Trophoblast cell (in vitro differentiated cells and primary cell): ENCODE measurements around the gene KIAA2012.
"Not testable (repeated sequence)": the region's sequence is repeated elsewhere in the genome, so short reads cannot be mapped to it uniquely, and the experiment has no call there.

Source experiments
- DNase-seq, 2 donors: peaks; one replicate each; pipeline ENCODE4 v3.0.0-alpha.2; 2016
- H2AFZ ChIP-seq: 2 replicates; pipeline ENCODE4 v1.6.1; 2013; ENCODE audit warnings: low read length, moderate library complexity, mild to moderate bottlenecking; ENCODE audit not compliant: insufficient read depth, poor library complexity
- H2AK5ac ChIP-seq: 2 replicates; pipeline ENCODE4 v1.6.1; 2013; ENCODE audit warnings: mild to moderate bottlenecking, low read length
- H2BK120ac ChIP-seq: 2 replicates; pipeline ENCODE4 v1.6.1; 2013; ENCODE audit warnings: low read length, mild to moderate bottlenecking, moderate library complexity; ENCODE audit not compliant: insufficient read depth, poor library complexity
- H2BK12ac ChIP-seq: 2 replicates; pipeline ENCODE4 v1.6.1; 2013; ENCODE audit warnings: mild to moderate bottlenecking, low read length, moderate library complexity
- H2BK5ac ChIP-seq: 2 replicates; pipeline ENCODE4 v1.6.1; 2013; ENCODE audit warnings: low read length, low read depth, moderate library complexity, mild to moderate bottlenecking; ENCODE audit not compliant: poor library complexity
- H3K14ac ChIP-seq: 2 replicates; pipeline ENCODE4 v1.6.1; 2013; ENCODE audit warnings: mild to moderate bottlenecking, low read length
- H3K18ac ChIP-seq: 2 replicates; pipeline ENCODE4 v1.6.1; 2013; ENCODE audit warnings: mild to moderate bottlenecking, low read length
- H3K23ac ChIP-seq: 2 replicates; pipeline ENCODE4 v1.6.1; 2013; ENCODE audit warnings: low read length
- H3K27ac ChIP-seq: 2 replicates; pipeline ENCODE4 v1.5.1; 2013; ENCODE audit warnings: low read depth, mild to moderate bottlenecking, inconsistent platforms, low read length, moderate library complexity
- H3K27me3 ChIP-seq: 2 replicates; pipeline ENCODE4 v1.6.1; 2013; ENCODE audit warnings: inconsistent platforms, mild to moderate bottlenecking, low read length, moderate library complexity; ENCODE audit not compliant: insufficient read depth
- H3K36me3 ChIP-seq, 2 experiments: 1 replicate in 1 of 2; 2 replicates in 1 of 2; pipeline ENCODE4 v1.6.1; 2013; ENCODE audit warnings: low read length in 2 of 2, mild to moderate bottlenecking in 2 of 2, moderate library complexity in 1 of 2; ENCODE audit not compliant: insufficient read depth in 2 of 2, control insufficient read depth in 1 of 2
- H3K4ac ChIP-seq: 2 replicates; pipeline ENCODE4 v1.6.1; 2013; ENCODE audit warnings: low read depth, mild to moderate bottlenecking, low read length, moderate library complexity
- H3K4me1 ChIP-seq, 2 experiments: 1 replicate in 1 of 2; 2 replicates in 1 of 2; pipeline ENCODE4 v1.6.1; 2013; ENCODE audit warnings: low read length in 2 of 2, mild to moderate bottlenecking in 2 of 2, moderate library complexity in 1 of 2; ENCODE audit not compliant: insufficient read depth in 2 of 2, control insufficient read depth in 1 of 2
- H3K4me2 ChIP-seq: 2 replicates; pipeline ENCODE4 v1.6.1; 2013; ENCODE audit warnings: inconsistent platforms, mild to moderate bottlenecking, low read length, moderate library complexity
- H3K4me3 ChIP-seq: 2 replicates; pipeline ENCODE4 v1.5.1; 2013; ENCODE audit warnings: mild to moderate bottlenecking, low read depth, low read length, inconsistent platforms
- H3K79me1 ChIP-seq: one replicate; pipeline ENCODE4 v1.6.1; 2013; ENCODE audit warnings: low read length
- H3K79me2 ChIP-seq: 2 replicates; pipeline ENCODE4 v1.6.1; 2013; ENCODE audit warnings: low read length, mild to moderate bottlenecking; ENCODE audit not compliant: control insufficient read depth, insufficient read depth, poor library complexity
- H3K9ac ChIP-seq: 2 replicates; pipeline ENCODE4 v1.6.1; 2013; ENCODE audit warnings: mild to moderate bottlenecking, low read length
- H3K9me3 ChIP-seq: 2 replicates; pipeline ENCODE4 v1.6.1; 2013; ENCODE audit warnings: low read depth, mild to moderate bottlenecking, control low read depth, inconsistent platforms, low read length; ENCODE audit not compliant: insufficient read depth
- H4K12ac ChIP-seq: 2 replicates; pipeline ENCODE4 v1.6.1; 2013; ENCODE audit warnings: low read depth, mild to moderate bottlenecking, low read length, moderate library complexity
- H4K8ac ChIP-seq: 2 replicates; pipeline ENCODE4 v1.6.1; 2013; ENCODE audit warnings: low read depth, mild to moderate bottlenecking, low read length, moderate library complexity
- H4K91ac ChIP-seq: one replicate; pipeline ENCODE4 v1.6.1; 2013; ENCODE audit warnings: low read depth, mild to moderate bottlenecking, low read length, moderate library complexity
- WGBS: extraction: QIAGEN DNeasy Blood & Tissue Kit; methylation state at CpG from one replicate; pipeline ENCODE4 v1.1.7; 2013; ENCODE audit warnings: missing lambda C conversion rate; ENCODE audit not compliant: insufficient read length, insufficient coverage; ENCODE audit errors: extremely low coverage; 5-methylcytosine and 5-hydroxymethylcytosine counted together

Gene KIAA2012

DNA sequence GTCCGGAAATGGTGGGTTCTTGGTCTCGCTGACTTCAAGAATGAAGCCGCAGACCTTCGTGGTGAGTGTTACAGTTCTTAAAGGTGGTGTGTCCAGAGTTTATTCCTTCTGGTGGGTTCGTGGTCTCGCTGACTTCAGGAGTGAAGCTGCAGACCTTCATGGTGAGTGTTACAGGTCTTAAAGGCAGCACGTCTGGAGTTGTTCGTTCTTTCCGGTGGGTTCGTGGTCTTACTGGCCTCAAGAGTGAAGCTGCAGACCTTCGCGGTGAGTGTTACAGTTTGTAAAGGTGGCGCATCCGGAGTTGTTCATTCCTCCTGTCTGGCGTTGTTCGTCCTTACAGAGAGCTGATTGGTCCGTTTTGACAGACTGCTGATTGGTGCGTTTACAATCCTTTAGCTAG, 63.0 kb downstream of the KIAA2012 start:
- H3K27me3 ChIP-seq, H3K23ac ChIP-seq, H2BK5ac ChIP-seq, H2AK5ac ChIP-seq, H4K8ac ChIP-seq, H3K9me3 ChIP-seq, H3K4ac ChIP-seq, H3K14ac ChIP-seq, H3K4me1 ChIP-seq, H2AFZ ChIP-seq, H4K91ac ChIP-seq, H4K12ac ChIP-seq, H3K79me1 ChIP-seq, H3K4me3 ChIP-seq, H3K79me2 ChIP-seq, H3K18ac ChIP-seq, H3K27ac ChIP-seq, H3K36me3 ChIP-seq, H3K4me2 ChIP-seq, H2BK12ac ChIP-seq, H2BK120ac ChIP-seq, H3K9ac ChIP-seq, DNase-seq: not testable (repeated sequence)
- no CpG with 5 or more reads among the region's 18 CpGs for WGBS

DNA sequence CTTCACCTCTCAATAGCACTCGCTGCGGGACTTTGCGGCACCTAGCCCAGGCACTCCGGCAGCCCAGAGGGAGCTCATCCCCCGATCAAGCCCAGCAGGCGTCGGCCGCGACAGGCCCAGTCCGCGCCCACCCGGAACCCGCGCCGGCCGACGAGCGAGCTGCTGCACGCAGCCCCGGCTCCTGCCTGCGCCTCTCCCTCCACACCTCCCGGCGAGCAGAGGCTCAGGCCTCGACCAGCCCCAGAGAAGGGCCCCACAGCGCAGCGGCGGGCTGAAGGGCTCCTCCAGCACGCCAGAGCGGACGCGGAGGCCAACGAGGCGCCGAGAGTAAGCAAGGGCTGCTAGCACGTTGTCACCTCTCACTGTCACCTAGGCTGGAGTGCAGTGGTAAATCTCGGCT, 63.5 kb downstream of the KIAA2012 start:
- no CpG with 5 or more reads among the region's 36 CpGs for WGBS
- Histone ChIP-seq H2AFZ (no peak overlapping the region), H3K79me2 (no peaks in the 10 kb centered on the region), H2BK12ac (no peak overlapping the region), H3K79me1 (no peaks in the 10 kb centered on the region), H3K23ac (no peak overlapping the region), H3K27me3 (no peaks in the 10 kb centered on the region), H2BK120ac (no peak overlapping the region), H2AK5ac (no peak overlapping the region), H3K4ac (no peak overlapping the region), H3K36me3 (no peaks in the 10 kb centered on the region), H4K91ac (no peak overlapping the region), H3K9me3 (no peaks in the 10 kb centered on the region), H4K8ac (no peak overlapping the region), H3K14ac (no peak overlapping the region), H3K4me2 (no peak overlapping the region), H3K4me3 (no peak overlapping the region), H3K4me1 (peaks cover 0 to 3% of the 10 kb centered on the region in 2 experiments), H2BK5ac (no peak overlapping the region), H4K12ac (no peak overlapping the region), H3K18ac (no peak overlapping the region), H3K9ac (no peak overlapping the region), H3K27ac (no peak overlapping the region)
- no peak for DNase-seq

DNA sequence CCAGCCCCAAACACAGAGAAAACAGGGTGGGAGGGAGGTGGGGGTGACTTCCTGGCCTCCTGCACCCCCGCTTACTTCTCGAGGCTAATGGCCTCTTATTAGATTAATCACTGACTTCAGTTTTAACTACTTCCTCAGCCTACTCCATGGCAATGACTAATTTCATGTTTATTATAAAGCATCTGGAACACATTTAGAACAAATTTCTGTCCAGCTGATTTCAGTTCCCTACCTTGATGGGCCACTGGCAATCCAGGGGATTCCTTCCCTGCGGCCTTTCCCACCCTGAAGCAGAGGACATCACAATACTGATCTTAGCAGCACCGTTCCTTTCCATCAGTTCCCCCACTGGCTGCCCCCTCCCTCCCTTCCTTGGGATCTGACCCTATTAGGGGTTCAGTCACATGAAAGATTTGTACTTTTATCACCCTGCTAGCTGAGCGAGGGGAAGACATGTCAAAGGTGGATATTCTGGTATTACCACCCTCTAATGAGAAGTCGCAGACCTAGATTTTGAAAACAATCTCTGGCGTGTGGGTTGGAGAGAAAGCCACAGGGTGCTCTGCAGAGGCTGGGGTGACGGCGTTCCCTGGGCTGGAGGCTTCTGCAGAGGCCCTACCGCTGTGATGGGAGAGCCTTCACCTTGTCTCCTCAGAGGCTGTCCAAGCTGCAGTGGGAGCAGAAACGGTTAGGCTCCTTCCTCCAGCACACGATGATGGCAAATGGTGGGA, 67.6 kb downstream of the KIAA2012 start:
- H2BK5ac ChIP-seq = no peak overlapping the region
- no peak overlapping the region for H3K18ac ChIP-seq
- H3K23ac ChIP-seq = no peak overlapping the region
- H3K79me2 ChIP-seq = no peaks in the 10 kb centered on the region
- no peak for DNase-seq
- no peak overlapping the region for H3K4me3 ChIP-seq
- H3K27ac ChIP-seq = no peak overlapping the region
- no peak overlapping the region for H2AK5ac ChIP-seq
- H3K4me2 ChIP-seq = no peak overlapping the region
- no peaks in the 10 kb centered on the region for H3K36me3 ChIP-seq
- H3K4ac ChIP-seq = no peak overlapping the region
- H4K91ac ChIP-seq = no peak overlapping the region
- WGBS = no CpG with 5 or more reads among the region's 12 CpGs
- no peak overlapping the region for H3K14ac ChIP-seq
- H2BK120ac ChIP-seq = no peak overlapping the region
- no peak overlapping the region for H4K8ac ChIP-seq
- H3K4me1 ChIP-seq = peaks cover 0 to 3% of the 10 kb centered on the region in 2 experiments
- H3K9ac ChIP-seq = no peak overlapping the region
- no peaks in the 10 kb centered on the region for H3K27me3 ChIP-seq
- no peak overlapping the region for H2AFZ ChIP-seq
- H3K9me3 ChIP-seq = no peaks in the 10 kb centered on the region
- H4K12ac ChIP-seq = no peak overlapping the region
- H3K79me1 ChIP-seq = no peaks in the 10 kb centered on the region
- H2BK12ac ChIP-seq = no peak overlapping the region

DNA sequence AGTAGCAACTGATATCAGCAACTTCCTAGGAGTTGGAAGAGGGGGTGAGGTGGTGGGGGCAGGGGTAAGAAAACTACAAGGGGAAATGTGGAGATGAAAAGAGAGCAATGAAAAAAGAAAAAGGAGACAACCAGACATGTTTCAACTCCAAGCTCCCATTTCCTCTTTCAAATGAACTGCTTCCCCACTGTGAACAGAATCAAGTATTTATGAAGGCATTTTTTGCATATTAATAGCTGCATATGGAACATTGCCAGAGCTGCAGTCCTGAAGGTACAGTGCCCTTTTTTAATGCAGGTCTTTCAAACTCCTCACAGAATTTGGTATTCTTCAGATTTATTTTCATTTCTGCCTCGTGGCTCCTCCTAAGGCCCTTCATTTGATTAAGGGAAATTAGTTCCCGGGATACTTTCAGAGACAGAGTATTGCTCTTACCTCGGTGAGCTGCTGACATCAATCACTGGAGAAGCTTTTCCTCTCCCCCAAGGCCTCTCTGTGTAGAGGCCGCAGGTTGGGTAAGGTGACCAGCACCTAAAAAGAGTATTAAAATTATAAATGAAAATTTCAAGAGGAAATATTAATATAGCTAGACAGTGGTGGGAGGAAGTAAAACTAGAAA, 68.4 kb downstream of the KIAA2012 start:
- no CpG with 5 or more reads among the region's 4 CpGs for WGBS
- Histone ChIP-seq H3K4me3 (no peak overlapping the region), H3K79me1 (no peaks in the 10 kb centered on the region), H3K36me3 (no peaks in the 10 kb centered on the region), H3K9ac (no peak overlapping the region), H2BK12ac (no peak overlapping the region), H4K8ac (no peak overlapping the region), H3K79me2 (no peaks in the 10 kb centered on the region), H3K4ac (no peak overlapping the region), H3K4me1 (peaks cover 0 to 3% of the 10 kb centered on the region in 2 experiments), H3K14ac (no peak overlapping the region), H2AK5ac (no peak overlapping the region), H2AFZ (no peak overlapping the region), H4K12ac (no peak overlapping the region), H3K4me2 (no peak overlapping the region), H2BK5ac (no peak overlapping the region), H3K18ac (no peak overlapping the region), H3K27me3 (no peaks in the 10 kb centered on the region), H3K9me3 (no peaks in the 10 kb centered on the region), H2BK120ac (no peak overlapping the region), H4K91ac (no peak overlapping the region), H3K27ac (no peak overlapping the region), H3K23ac (no peak overlapping the region)
- no peak for DNase-seq
